ENCODE measurements around the gene SLC9A7. TPM values are rescaled to one million over a fixed set of nuclear protein-coding genes. Genes with fewer than 3 reads are reported as not detected.

The SLC9A7 gene
- total RNA-seq (2022; extraction: Qiagen RNA extraction), result 9.3 to 13.8 TPM (median 12.7 TPM) in 5 replicates

GRCh38 chrX:46758956-46759644 is at the start of gene SLC9A7:
TSS of gene SLC9A7 (minus strand) at chrX:46759118. CDS start at chrX:46759029, 89 bp downstream.

GRCh38 chrX:46573331-46573891 is 185.5 kb downstream of the SLC9A7 start, which contains the start of gene CHST7:
TSS of gene CHST7 (plus strand) at chrX:46573765. CDS start at chrX:46573932, 167 bp downstream.

Other genes with a start within 250 kb of the SLC9A7 start
- 2.6 to 3.0 TPM (median 2.8 TPM) in 5 replicates for gene ZNF674, start 213.7 kb downstream of the SLC9A7 start, total RNA-seq (2022; extraction: Qiagen RNA extraction)
- gene CHST7, start 185.4 kb downstream of the SLC9A7 start, total RNA-seq (2022; extraction: Qiagen RNA extraction), result 27.7 to 45.1 TPM (median 35.4 TPM) in 5 replicates
- gene RP2, start 77.9 kb upstream of the SLC9A7 start, total RNA-seq (2022; extraction: Qiagen RNA extraction), result 7.2 to 10.6 TPM (median 9.5 TPM) in 5 replicates
- 10.4 to 14.0 TPM (median 12.7 TPM) in 5 replicates for gene JADE3, start 153.3 kb upstream of the SLC9A7 start, total RNA-seq (2022; extraction: Qiagen RNA extraction)